GM21528 (cell line): ENCODE measurements around the gene PCDHA1.

Source experiments
- ATAC-seq: cut with Tn5 transposase; IDR thresholded peaks from one replicate; pipeline ENCODE4 v1.9.1; 2021; ENCODE audit warnings: mild to moderate bottlenecking, moderate library complexity; ENCODE audit not compliant: unreplicated experiment, low FRiP score

The PCDHA1 gene

GRCh38 chr5:141032626-141033025 is 246.7 kb downstream of the PCDHA1 start:
- ATAC-seq: no peak

GRCh38 chr5:141039061-141039460 is 253.1 kb downstream of the PCDHA1 start:
- ATAC-seq: no peak

GRCh38 chr5:141039517-141039916 is 253.6 kb downstream of the PCDHA1 start:
- no peak for ATAC-seq

GRCh38 chr5:141040093-141040770 is 254.3 kb downstream of the PCDHA1 start:
- ATAC-seq: no peak

- no peak for ATAC-seq
Observed at GRCh38 chr5:141040771-141041426, 255.0 kb downstream of the PCDHA1 start.

GRCh38 chr5:141041427-141041785 is 255.5 kb downstream of the PCDHA1 start:
- ATAC-seq: no peak

- no peak for ATAC-seq
Observed at GRCh38 chr5:141042555-141042954, 256.6 kb downstream of the PCDHA1 start.

GRCh38 chr5:141050622-141051520 is 264.9 kb downstream of the PCDHA1 start, which contains the start of gene PCDHB1:
Gene PCDHB1, plus strand, starts transcription at chr5:141051374. Its CDS starts 97 bp downstream, at chr5:141051471.
- no peak for ATAC-seq

GRCh38 chr5:141051521-141051866 is 265.6 kb downstream of the PCDHA1 start:
- no peak for ATAC-seq
